Coronary artery (tissue), 2 donors: ENCODE results near the gene IGFN1.

Experiments used
- DNase-seq: peaks from one replicate; pipeline ENCODE4 v3.0.0-alpha.2; 2017; ENCODE audit warnings: low spot score
- H3K27ac ChIP-seq, 2 donors: fragments of 200-600 bp; sonication (generic); one replicate each; pipeline ENCODE4 v1.5.1; 2016 to 2019
- H3K4me3 ChIP-seq: fragments of 200-600 bp; sonication (generic); 2 replicates; pipeline ENCODE4 v1.5.1; 2016; ENCODE audit warnings: mild to moderate bottlenecking, moderate library complexity
- CTCF ChIP-seq: fragments of 200-600 bp; sonication (generic); IDR thresholded peaks from one replicate; pipeline ENCODE4 v1.5.1; 2019; ENCODE audit warnings: antibody characterized with exemption

IGFN1 gene

GRCh38 chr1:201208236-201208635 lies 17.6 kb downstream of the IGFN1 start:
- H3K27ac ChIP-seq: no peak overlapping the region
- no peak for TF ChIP-seq CTCF
- no peak for DNase-seq

GRCh38 chr1:201212056-201212455 lies 21.4 kb downstream of the IGFN1 start:
- no peak overlapping the region for H3K27ac ChIP-seq
- TF ChIP-seq CTCF: no peak
- DNase-seq: no peak
- H3K4me3 ChIP-seq: no peak overlapping the region

More at GRCh38 chr1:201208236-201208635, 17.6 kb downstream of the IGFN1 start:
- no peak overlapping the region for H3K4me3 ChIP-seq

GRCh38 chr1:201212461-201213055 lies 21.9 kb downstream of the IGFN1 start:
- TF ChIP-seq CTCF: no peak
- DNase-seq: no peak
- no peak overlapping the region for H3K27ac ChIP-seq
- no peak overlapping the region for H3K4me3 ChIP-seq

- TF ChIP-seq CTCF: no peak
- no peak for DNase-seq
- Histone ChIP-seq H3K27ac (no peak overlapping the region), H3K4me3 (no peak overlapping the region)
Measured at GRCh38 chr1:201213106-201213770, 22.6 kb downstream of the IGFN1 start.

- no peak overlapping the region for H3K27ac ChIP-seq
- no peak for TF ChIP-seq CTCF
- no peak overlapping the region for H3K4me3 ChIP-seq
- no peak for DNase-seq
Measured at GRCh38 chr1:201213926-201214325, 23.3 kb downstream of the IGFN1 start.

- DNase-seq: no peak
- Histone ChIP-seq H3K4me3 (no peak overlapping the region), H3K27ac (no peak overlapping the region)
- TF ChIP-seq CTCF: no peak
Measured at GRCh38 chr1:201214461-201214860, 23.8 kb downstream of the IGFN1 start.

GRCh38 chr1:201214886-201215285 lies 24.3 kb downstream of the IGFN1 start:
- TF ChIP-seq CTCF: no peak

More at GRCh38 chr1:201214886-201215285, 24.3 kb downstream of the IGFN1 start:
- Histone ChIP-seq H3K27ac (no peak overlapping the region), H3K4me3 (no peak overlapping the region)
- no peak for DNase-seq
